Measurements from ENCODE around the gene SQOR.

GRCh38 chr15:45701108-45701507 lies 66.3 kb downstream of the SQOR start:
- TF ChIP-seq, protein P1, sequence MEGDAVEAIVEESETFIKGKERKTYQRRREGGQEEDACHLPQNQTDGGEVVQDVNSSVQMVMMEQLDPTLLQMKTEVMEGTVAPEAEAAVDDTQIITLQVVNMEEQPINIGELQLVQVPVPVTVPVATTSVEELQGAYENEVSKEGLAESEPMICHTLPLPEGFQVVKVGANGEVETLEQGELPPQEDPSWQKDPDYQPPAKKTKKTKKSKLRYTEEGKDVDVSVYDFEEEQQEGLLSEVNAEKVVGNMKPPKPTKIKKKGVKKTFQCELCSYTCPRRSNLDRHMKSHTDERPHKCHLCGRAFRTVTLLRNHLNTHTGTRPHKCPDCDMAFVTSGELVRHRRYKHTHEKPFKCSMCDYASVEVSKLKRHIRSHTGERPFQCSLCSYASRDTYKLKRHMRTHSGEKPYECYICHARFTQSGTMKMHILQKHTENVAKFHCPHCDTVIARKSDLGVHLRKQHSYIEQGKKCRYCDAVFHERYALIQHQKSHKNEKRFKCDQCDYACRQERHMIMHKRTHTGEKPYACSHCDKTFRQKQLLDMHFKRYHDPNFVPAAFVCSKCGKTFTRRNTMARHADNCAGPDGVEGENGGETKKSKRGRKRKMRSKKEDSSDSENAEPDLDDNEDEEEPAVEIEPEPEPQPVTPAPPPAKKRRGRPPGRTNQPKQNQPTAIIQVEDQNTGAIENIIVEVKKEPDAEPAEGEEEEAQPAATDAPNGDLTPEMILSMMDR (IDR thresholded peaks at IDR 0.05) = no peak
- no peak for TF ChIP-seq POLR2A (IDR thresholded peaks at IDR 0.05)
